Stimulated activated CD4-positive, alpha-beta T cell treated with anti-CD3 and anti-CD28 coated beads, TNF-alpha, amount 100 ng/mL, for 1 hour (primary cell): Measurements from ENCODE around the gene THSD4.
"Not testable (repeated sequence)": the region's sequence is repeated elsewhere in the genome, so short reads cannot be mapped to it uniquely, and the experiment has no call there.

ENCODE experiments used
- DNase-seq, 3 donors: peaks; one replicate each; pipeline ENCODE4 v3.0.0-alpha.2; 2020; ENCODE audit warnings: low read depth in 3 of 3, low spot score in 1 of 3

THSD4 gene

GRCh38 chr15:71670222-71670621 lies 555.0 kb downstream of the THSD4 start:
- DNase-seq, result not testable (repeated sequence)

DNA sequence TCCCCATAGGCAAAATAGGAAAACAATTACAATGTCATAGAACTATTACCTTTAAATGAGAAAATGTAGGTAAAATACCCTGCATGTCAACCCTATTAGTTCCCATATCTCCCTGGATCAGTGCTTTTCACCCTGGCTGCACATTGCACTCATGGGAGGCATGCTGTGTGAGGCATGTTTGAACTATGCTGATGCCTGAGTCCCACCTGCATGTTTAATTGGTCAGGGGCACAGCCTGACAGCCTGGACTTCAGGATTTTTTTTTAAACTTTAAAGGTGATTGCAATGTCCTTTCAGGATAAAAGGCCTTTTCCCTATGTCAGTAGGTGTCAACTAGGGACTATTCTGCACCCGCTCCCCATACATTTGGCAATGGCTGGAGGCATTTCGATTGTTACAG lies 559.1 kb downstream of the THSD4 start:
- DNase-seq, result no peak

DNA sequence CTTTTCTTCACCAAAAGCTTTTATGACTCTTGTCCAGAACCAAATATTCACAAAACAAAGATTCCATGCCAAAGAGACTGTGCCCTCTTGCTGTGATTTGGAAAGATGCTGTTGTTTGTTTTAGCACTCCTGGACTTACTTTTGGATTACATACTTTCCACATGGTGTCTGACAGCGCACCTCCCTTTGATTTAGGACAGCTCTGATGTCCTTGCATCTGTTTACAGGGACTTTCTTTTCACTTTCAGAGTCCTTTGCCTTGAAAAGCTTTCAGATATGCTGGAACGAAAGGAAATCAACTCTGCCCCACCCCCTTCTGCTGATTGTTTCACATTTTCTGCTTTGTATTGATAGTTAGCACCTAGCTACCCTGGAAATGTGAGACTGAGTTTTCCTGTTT lies 562.1 kb downstream of the THSD4 start:
- DNase-seq, result no peak

GRCh38 chr15:71677766-71678165 lies 562.5 kb downstream of the THSD4 start:
- DNase-seq, result no peak

- DNase-seq, result no peak
These were observed 562.9 kb downstream of the THSD4 start for GRCh38 chr15:71678191-71678590.

GRCh38 chr15:71678605-71679004 lies 563.3 kb downstream of the THSD4 start:
- DNase-seq, result no peak

DNA sequence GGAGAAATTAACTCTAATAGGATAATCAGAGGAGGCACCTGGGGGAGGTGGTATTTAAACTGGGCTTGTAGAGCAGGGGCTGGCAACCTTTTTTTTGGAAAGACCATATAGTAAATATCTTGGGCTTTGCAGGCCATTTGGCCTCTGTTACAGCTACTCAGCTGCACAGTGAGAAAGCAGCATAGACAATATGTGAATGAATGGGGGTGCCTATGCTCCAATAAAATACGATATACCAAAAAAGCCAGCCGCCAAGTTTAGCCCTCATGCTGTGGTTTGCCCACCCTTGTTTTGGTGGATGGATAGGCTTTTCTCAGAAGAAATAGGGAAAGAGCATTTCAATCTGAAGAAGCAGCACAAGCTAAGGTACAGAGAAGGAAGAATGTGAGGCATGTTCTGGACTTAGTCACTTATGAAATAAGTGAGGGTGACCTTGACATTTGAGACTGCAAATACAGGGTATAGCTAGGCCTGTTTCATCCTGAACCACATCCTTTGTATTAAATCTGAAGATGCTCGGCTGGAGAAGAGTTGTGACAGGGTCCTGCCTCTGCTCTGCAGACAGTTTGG lies 564.0 kb downstream of the THSD4 start:
- no peak for DNase-seq

DNA sequence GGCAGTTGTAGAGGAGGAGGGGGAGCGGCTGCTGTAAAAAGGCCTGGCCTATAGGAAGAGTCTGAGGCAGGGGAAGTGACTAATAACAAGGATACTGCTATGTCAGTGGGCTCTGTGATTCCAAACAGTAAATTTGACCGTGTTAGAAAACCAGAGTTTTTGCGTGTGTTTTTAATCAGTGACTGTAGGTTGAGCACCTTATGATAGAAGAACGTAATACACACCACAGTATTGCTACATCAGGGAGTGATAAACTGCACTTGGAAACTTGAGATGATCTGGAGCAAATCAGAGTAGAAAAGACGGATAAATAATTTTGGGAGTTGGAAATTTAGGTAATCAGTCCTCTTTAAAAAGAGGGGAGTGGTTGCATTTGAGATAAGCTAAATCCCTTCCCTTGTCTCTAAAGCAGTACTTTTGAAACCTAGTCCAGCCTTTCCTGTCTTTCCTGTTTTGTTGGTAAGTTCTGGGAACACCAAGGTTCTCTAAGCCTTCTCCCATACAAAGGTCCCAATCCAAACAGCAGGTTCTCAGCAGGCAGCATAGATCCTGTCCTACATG lies 564.6 kb downstream of the THSD4 start:
- no peak for DNase-seq

DNA sequence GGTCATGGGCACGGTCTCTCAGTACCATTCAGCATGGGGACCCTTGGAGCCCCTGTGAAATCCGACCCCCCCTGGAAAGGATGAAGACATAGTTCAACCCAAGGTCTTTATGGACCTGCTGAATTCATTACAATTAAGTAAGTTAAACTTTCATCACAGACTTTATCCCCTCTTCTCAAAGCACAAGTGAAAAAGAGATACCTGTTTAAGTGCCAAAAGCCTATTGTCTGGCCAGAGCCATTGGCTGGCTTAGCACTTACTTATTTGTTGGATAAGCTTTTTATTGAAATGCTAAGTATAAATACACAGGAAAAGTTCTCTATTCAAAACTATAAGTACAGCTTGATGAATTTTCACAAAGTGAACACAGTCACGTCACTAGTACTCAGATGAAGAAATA lies 566.7 kb downstream of the THSD4 start:
- no peak for DNase-seq

DNA sequence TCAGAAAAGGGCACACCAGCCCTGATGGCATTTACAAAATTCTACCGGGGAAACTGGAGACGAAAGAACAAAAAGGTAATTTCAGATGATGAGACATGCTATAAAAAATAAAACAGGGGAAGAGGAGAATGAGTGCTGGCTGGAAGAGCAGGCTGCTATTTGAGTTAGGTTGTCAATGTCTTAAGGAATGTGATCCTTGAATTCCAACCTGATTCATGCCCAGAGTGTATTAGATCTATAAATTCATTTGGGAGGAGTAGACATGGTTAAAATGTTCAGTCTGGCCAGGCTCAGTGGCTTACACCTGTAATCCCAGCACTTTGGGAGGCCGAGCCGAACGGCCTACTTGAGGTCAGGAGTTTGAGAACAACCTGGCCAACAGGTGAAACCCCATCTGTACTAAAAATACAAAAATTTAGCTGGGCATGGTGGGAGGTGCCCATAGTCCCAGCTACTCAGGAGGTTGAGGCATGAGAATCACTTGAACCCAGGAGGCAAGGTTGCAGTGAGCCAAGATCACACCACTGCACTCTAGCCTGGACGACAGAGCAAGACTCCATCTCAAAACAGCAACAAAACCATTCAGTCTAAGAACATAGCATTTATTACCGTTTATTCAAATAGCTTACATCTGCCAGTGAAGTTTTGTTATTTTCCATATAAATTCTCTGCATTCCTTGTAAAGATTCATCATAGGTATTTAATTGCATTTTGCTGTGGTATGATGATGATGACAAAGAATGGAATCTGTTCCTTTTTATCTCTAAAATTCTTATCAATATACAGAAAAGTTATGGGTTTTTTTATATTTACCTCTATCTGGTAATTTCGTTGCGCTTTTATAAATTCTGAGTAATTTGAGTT lies 568.4 kb downstream of the THSD4 start:
- no peak for DNase-seq

- DNase-seq, result no peak
These were observed 570.2 kb downstream of the THSD4 start for GRCh38 chr15:71685420-71685993.

- no peak for DNase-seq
These were observed 571.2 kb downstream of the THSD4 start for GRCh38 chr15:71686221-71687050.

DNA sequence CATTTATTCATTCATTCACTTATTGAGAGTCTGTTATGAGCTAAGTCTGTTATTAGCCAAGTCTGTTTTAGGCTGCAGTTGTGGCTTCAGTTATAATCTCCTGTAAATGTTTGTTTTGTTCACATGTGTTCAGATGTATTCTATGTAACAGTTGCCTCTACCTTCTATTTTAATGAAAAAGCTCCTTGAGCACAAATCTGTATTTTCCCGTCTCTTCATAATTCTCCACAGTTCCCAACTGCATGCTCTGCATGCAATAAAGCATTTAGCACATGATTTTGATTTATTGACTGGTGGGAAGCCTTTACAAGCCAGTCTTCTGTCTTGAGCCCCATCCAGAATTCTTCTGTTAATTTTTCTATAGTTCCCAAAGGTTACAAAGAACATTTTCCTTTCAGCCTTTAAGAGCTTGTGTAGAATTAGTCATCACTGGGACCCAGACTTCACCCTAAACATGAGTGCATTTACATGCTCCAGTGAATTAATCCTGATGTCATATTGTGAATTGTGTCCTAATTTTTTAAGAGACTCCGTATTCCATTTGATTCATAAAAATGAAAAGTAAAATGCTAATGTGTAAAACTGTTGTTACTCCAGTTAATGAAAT lies 572.7 kb downstream of the THSD4 start:
- DNase-seq, result no peak

- no peak for DNase-seq
These were observed 573.3 kb downstream of the THSD4 start for GRCh38 chr15:71688509-71689094.

GRCh38 chr15:71691081-71691457 lies 575.8 kb downstream of the THSD4 start:
- no peak for DNase-seq

- DNase-seq, result no peak
These were observed 576.5 kb downstream of the THSD4 start for GRCh38 chr15:71691458-71692417.

GRCh38 chr15:71697236-71697635 lies 582.0 kb downstream of the THSD4 start:
- no peak for DNase-seq

DNA sequence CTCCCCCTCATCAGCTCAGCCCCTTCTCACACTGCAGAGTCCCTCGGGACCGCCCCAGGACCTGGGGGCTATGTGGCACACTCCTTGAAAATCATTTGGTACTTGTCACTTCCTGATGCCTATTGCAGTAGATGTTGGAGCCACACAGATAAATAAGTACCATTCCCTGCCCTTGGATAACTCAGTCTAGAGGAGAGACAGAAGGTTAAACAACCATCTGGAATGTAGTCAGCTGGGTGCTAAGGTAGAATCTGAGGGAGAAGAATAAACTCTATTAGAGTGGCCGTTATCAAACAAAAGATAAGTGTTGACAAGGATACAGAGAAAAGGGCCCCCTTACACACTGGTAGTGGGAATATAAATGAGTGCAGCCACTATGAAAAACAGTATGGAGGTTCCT lies 582.8 kb downstream of the THSD4 start:
- DNase-seq, result no peak

DNA sequence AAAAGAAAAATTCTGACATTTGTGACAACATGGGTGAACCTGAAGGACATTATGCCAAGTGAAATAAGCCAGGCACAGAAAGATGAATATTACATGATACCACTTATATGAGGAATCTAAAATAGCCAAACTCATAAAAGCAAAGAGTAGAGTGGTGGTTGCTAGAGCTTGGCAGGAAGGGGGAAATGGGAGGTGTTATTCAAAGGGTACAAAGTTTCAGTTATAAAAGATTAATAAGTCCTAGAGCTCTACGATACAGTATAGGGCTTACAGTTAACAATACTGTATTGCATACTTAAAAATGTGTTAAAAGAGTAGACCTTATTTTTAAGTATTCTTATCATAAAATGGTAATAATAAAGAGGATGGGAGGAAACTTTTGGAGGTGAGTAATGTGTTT lies 583.5 kb downstream of the THSD4 start:
- DNase-seq, result no peak
